IMR-90 (cell line): ENCODE measurements around the gene PROZ. TPM values are rescaled to one million over a fixed set of nuclear protein-coding genes. Genes with fewer than 3 reads are reported as not detected.

Experiments
- ATAC-seq: fragments of 200-7000 bp; cut with Tn5 transposase; 2 replicates; pipeline ENCODE4 v1.9.1; 2020; ENCODE audit warnings: low read depth, mild to moderate bottlenecking, moderate library complexity
- BruUV-seq: library from RNA; stranded (reverse); fragments of 400-500 nt; replicated peaks from 2 replicates; lab custom pipeline; 2021; lab: Mats Ljungman, UMichigan
- CTCF ChIA-PET: fragments of 300-600 bp; formaldehyde crosslinking; extraction: SDS; loops from one replicate; lab custom pipeline; 2021; ENCODE audit warnings: antibody characterized with exemption; lab: Yijun Ruan, JAX
- POLR2A ChIA-PET: fragments of 300-600 bp; sonication (Branson Sonifier 250); formaldehyde crosslinking; loops from one replicate; lab custom pipeline; 2022; ENCODE audit warnings: antibody characterized with exemption; ENCODE audit not compliant: unreplicated experiment; lab: Charles Lee
- DNase-seq: peaks from one replicate; pipeline ENCODE4 v3.0.0; 2013
- H2AFZ ChIP-seq: replicated peaks from 2 replicates; pipeline ENCODE3; 2013; ENCODE audit warnings: low read length, mild to moderate bottlenecking; ENCODE audit not compliant: poor library complexity
- H2AK5ac ChIP-seq: 2 replicates; pipeline ENCODE4 v1.6.1; 2013; ENCODE audit warnings: low read depth, low read length, inconsistent platforms
- H2AK9ac ChIP-seq: replicated peaks from 2 replicates; pipeline ENCODE3; 2013; ENCODE audit warnings: mild to moderate bottlenecking, low read depth, low read length, moderate library complexity; ENCODE audit not compliant: poor library complexity
- H2BK120ac ChIP-seq: 2 replicates; pipeline ENCODE4 v1.6.1; 2013; ENCODE audit warnings: low read depth, low read length, inconsistent platforms
- H2BK15ac ChIP-seq: 3 replicates; pipeline ENCODE4 v1.6.1; 2013; ENCODE audit warnings: low read depth, low read length, inconsistent platforms
- H2BK20ac ChIP-seq: 2 replicates; pipeline ENCODE4 v1.6.1; 2013; ENCODE audit warnings: low read depth, mild to moderate bottlenecking, inconsistent platforms, low read length, moderate library complexity
- H2BK5ac ChIP-seq: 2 replicates; pipeline ENCODE4 v1.6.1; 2013; ENCODE audit warnings: mild to moderate bottlenecking, low read depth, low read length, inconsistent platforms; ENCODE audit not compliant: poor library complexity, severe bottlenecking
- H3K14ac ChIP-seq: replicated peaks from 2 replicates; pipeline ENCODE4 v1.6.1; 2013; ENCODE audit warnings: low read depth, low read length, inconsistent platforms
- H3K18ac ChIP-seq: 2 replicates; pipeline ENCODE4 v1.6.1; 2013; ENCODE audit warnings: low read depth, low read length, control low read depth
- H3K23ac ChIP-seq: 2 replicates; pipeline ENCODE4 v1.6.1; 2013; ENCODE audit warnings: low read depth, low read length, inconsistent platforms
- H3K27ac ChIP-seq: 2 replicates; pipeline ENCODE4 v1.5.1; 2013; ENCODE audit warnings: mild to moderate bottlenecking, control low read depth, low read length; ENCODE audit not compliant: insufficient read depth
- H3K27me3 ChIP-seq: 2 replicates; pipeline ENCODE4 v1.6.1; 2013; ENCODE audit warnings: low read length; ENCODE audit not compliant: control insufficient read depth, insufficient read depth
- H3K36me3 ChIP-seq: 2 replicates; pipeline ENCODE4 v1.6.1; 2013; ENCODE audit warnings: low read length, mixed read lengths; ENCODE audit not compliant: control insufficient read depth, insufficient read depth
- H3K4ac ChIP-seq: 2 replicates; pipeline ENCODE4 v1.6.1; 2013; ENCODE audit warnings: low read depth, low read length, inconsistent platforms
- H3K4me1 ChIP-seq: 2 replicates; pipeline ENCODE4 v1.6.1; 2013; ENCODE audit warnings: low read length, mixed read lengths; ENCODE audit not compliant: control insufficient read depth, insufficient read depth
- H3K4me2 ChIP-seq: 2 replicates; pipeline ENCODE4 v1.6.1; 2013; ENCODE audit warnings: low read depth, mild to moderate bottlenecking, control low read depth, low read length, moderate library complexity
- H3K4me3 ChIP-seq: 2 replicates; pipeline ENCODE4 v1.5.1; 2013; ENCODE audit warnings: low read depth, mild to moderate bottlenecking, control low read depth, low read length, moderate library complexity; ENCODE audit not compliant: insufficient read depth
- H3K56ac ChIP-seq: 2 replicates; pipeline ENCODE4 v1.6.1; 2013; ENCODE audit warnings: low read length, inconsistent platforms; ENCODE audit not compliant: insufficient read depth; ENCODE audit errors: extremely low read depth
- H3K79me1 ChIP-seq, 2 experiments: 2 replicates each; pipeline ENCODE4 v1.6.1; 2013; ENCODE audit warnings: low read length in 2 of 2, inconsistent platforms in 1 of 2, low read depth in 1 of 2
- H3K9ac ChIP-seq: 2 replicates; pipeline ENCODE4 v1.6.1; 2013; ENCODE audit warnings: low read depth, low read length, control low read depth
- H3K9me1 ChIP-seq: 2 replicates; pipeline ENCODE4 v1.6.1; 2013; ENCODE audit warnings: low read length, inconsistent platforms; ENCODE audit not compliant: insufficient read depth
- H3K9me3 ChIP-seq: 2 replicates; pipeline ENCODE4 v1.6.1; 2013; ENCODE audit warnings: low read length; ENCODE audit not compliant: control insufficient read depth, insufficient read depth
- H4K20me1 ChIP-seq: 2 replicates; pipeline ENCODE4 v1.6.1; 2013; ENCODE audit warnings: low read length, inconsistent platforms; ENCODE audit not compliant: insufficient read depth
- H4K5ac ChIP-seq: 2 replicates; pipeline ENCODE4 v1.6.1; 2013; ENCODE audit warnings: mild to moderate bottlenecking, low read depth, low read length, control low read depth
- H4K8ac ChIP-seq, 2 experiments: 2 replicates each; pipeline ENCODE4 v1.6.1; 2013; ENCODE audit warnings: low read depth in 2 of 2, low read length in 2 of 2, control low read depth in 1 of 2, inconsistent platforms in 1 of 2
- H4K91ac ChIP-seq: 2 replicates; pipeline ENCODE4 v1.6.1; 2013; ENCODE audit warnings: low read depth, low read length, inconsistent platforms; ENCODE audit not compliant: insufficient read depth
- FOS ChIP-seq: fragments of 150-350 bp; IDR thresholded peaks from 2 replicates; pipeline ENCODE4 v1.6.1; 2016; ENCODE audit warnings: low read depth, low read length
- MAZ ChIP-seq: IDR thresholded peaks from 2 replicates; pipeline ENCODE4 v1.6.1; 2012; ENCODE audit warnings: low read depth, mild to moderate bottlenecking, low read length, improper control_type of control experiment, moderate library complexity, borderline replicate concordance
- MXI1 ChIP-seq: IDR thresholded peaks from 2 replicates; pipeline ENCODE4 v1.6.1; 2012; ENCODE audit warnings: low read depth, mild to moderate bottlenecking, low read length, moderate library complexity, borderline replicate concordance
- POLR2A ChIP-seq: IDR thresholded peaks from 2 replicates; pipeline ENCODE4 v1.6.1; 2012; ENCODE audit warnings: mild to moderate bottlenecking, low read depth, low read length
- RCOR1 ChIP-seq: IDR thresholded peaks from 2 replicates; pipeline ENCODE4 v1.6.1; 2012; ENCODE audit warnings: mild to moderate bottlenecking, low read length, improper control_type of control experiment; ENCODE audit not compliant: insufficient replicate concordance
- RFX5 ChIP-seq: IDR thresholded peaks from 2 replicates; pipeline ENCODE4 v1.8.0; 2012; ENCODE audit warnings: low read depth, mild to moderate bottlenecking, low read length, moderate library complexity
- WGBS, 2 experiments: methylation state at CpG; one replicate each; pipeline versions ENCODE4 v1.1.5 to v1.1.7; 2013; ENCODE audit warnings: missing lambda C conversion rate in 2 of 2; ENCODE audit not compliant: insufficient read length in 1 of 2; ENCODE audit errors: extremely low coverage in 2 of 2; 5-methylcytosine and 5-hydroxymethylcytosine counted together
- dilution Hi-C: fragments of 300-500 bp; cut with HindIII; formaldehyde crosslinking; loops from one replicate; pipeline ENCODE4 v1.14.3; 2018; ENCODE audit warnings: low sequenced_read_pairs; ENCODE audit not compliant: unreplicated experiment
- in situ Hi-C: fragments of 300-500 bp; cut with MboI; formaldehyde crosslinking; loops from 3 replicates; pipeline ENCODE4 v1.14.3; 2019; ENCODE audit warnings: low sequenced_read_pairs, inconsistent platforms, mixed read lengths
- intact Hi-C: fragments of 100-400 bp; cut with micrococcal nuclease; formaldehyde crosslinking; loops from 2 replicates; pipeline ENCODE4 v1.10.0; 2022
- polyA plus RNA-seq, 3 experiments: library from polyadenylated mRNA; depleted of rRNA; stranded (reverse); fragments of >200 nt; gene quantifications; 2 replicates each; pipeline ENCODE4 v1.2.3, GENCODE V29; 2012; ENCODE audit warnings: low replicate concordance in 1 of 3
- total RNA-seq: library from RNA; depleted of rRNA; stranded (reverse); fragments of >200 nt; gene quantifications from 2 replicates; pipeline ENCODE4 v1.2.3, GENCODE V29; 2012

Gene PROZ
- total and polyA plus RNA-seq, 2 of the 4 experiments (the other 2 are of a cell fraction), result not detected

DNA sequence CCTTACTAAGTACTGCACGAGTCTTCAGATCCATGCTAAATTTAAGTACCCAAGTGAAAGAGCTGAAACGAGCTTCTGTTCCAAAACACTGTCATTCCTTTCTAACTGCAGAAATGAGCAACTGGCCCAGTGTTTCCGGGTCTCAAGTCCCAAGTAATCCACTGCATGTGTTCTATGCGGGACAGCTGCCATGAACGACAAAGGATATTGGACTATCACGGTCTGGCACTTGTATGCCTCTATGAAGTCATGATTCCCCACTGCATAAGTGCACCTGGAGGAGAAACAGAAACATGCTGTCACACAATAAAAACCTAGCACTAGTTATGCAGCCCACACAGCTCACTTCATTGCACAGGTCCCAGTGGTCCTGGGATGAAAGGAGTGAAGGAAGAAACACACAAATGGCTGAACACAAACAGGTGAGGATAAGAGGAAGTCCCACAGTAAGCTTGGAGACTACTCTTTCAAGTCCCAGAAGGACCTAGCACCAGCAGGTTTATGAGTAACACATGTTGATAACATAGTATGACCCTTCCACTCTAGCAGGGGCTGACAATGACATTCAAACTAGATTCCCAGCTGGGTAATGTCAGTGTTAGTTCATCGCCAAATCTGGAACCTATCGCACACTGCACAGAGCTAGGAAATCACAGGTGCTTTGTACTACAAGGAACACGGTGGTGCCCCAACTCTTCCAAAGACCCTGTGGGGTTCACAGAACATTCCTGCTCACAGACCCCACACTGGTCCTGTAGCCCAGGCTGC lies 38.7 kb downstream of the PROZ start:
- Histone ChIP-seq H2BK20ac (no peak overlapping the region), H3K56ac (no peak overlapping the region), H3K36me3 (peaks cover 36% of the 10 kb centered on the region), H3K4me3 (no peak overlapping the region), H2AFZ (no peak overlapping the region), H3K9me1 (peaks cover 21% of the 10 kb centered on the region), H2BK15ac (no peak overlapping the region), H3K14ac (no peak overlapping the region), H2AK9ac (no peak overlapping the region), H3K4me1 (peaks cover 25% of the 10 kb centered on the region), H3K27me3 (no peaks in the 10 kb centered on the region), H3K18ac (no peak overlapping the region), H4K91ac (no peak overlapping the region), H2BK120ac (no peak overlapping the region), H2BK5ac (no peak overlapping the region), H4K20me1 (peaks cover 6% of the 10 kb centered on the region; the same call in 1 of the 2 replicates), H4K5ac (no peak overlapping the region), H2AK5ac (no peak overlapping the region), H3K23ac (no peak overlapping the region), H4K8ac (no peak overlapping the region), H3K4me2 (no peak overlapping the region), H3K9ac (no peak overlapping the region), H3K27ac (no peak overlapping the region), H3K79me1 (peaks cover 35 to 63% of the 10 kb centered on the region in 2 experiments), H3K4ac (no peak overlapping the region), H3K9me3 (no peaks in the 10 kb centered on the region)
- ChIA-PET CTCF (no interaction called here), POLR2A (no interaction called here)
- DNase-seq (no peak), ATAC-seq (no peak)
- BruUV-seq, result no TSS peak
- WGBS, 2 experiments, result 93% methylated on average over 5 of the region's 9 CpGs; no CpG with 5 or more reads in 1 of the 2 experiments
- intact Hi-C loops, result no loop called here
- TF ChIP-seq RFX5 (no peak), POLR2A (no peak), MAZ (no peak), FOS (no peak), RCOR1 (no peak), MXI1 (no peak)
- in situ Hi-C loops, result no loop called here
- dilution Hi-C loops, result no loop called here
